T-cell (primary cell): ENCODE measurements around the gene CASS4. TPM values are rescaled to one million over a fixed set of nuclear protein-coding genes. Genes with fewer than 3 reads are reported as not detected.
A peak's percentile ranks its signal among the peaks of the same experiment; 100 is the strongest.

Source experiments
- ATAC-seq, 4 experiments: fragments of 200-7000 bp in 3 of 4; fragments of 150-1000 bp in 1 of 4; cut with Tn5 transposase; replicated peaks in 1 of 4; 1 replicate in 3 of 4; 2 replicates in 1 of 4; pipeline ENCODE4 v1.10.0; 2021; ENCODE audit warnings: moderate library complexity in 3 of 4, mild to moderate bottlenecking in 2 of 4, moderate number of reproducible peaks in 1 of 4
- CTCF ChIA-PET, 2 donors: fragments of 300-600 bp; sonication (Branson Sonifier 250); formaldehyde crosslinking; loops; one replicate each; lab custom pipeline; 2022; ENCODE audit warnings: antibody characterized with exemption in 2 of 2; lab: Charles Lee
- POLR2A ChIA-PET, 2 donors: fragments of 300-600 bp; sonication (Branson Sonifier 250); formaldehyde crosslinking; loops; one replicate each; lab custom pipeline; 2022; ENCODE audit warnings: antibody characterized with exemption in 2 of 2; lab: Charles Lee
- DNase-seq, 35 experiments: peaks; one replicate each; pipeline versions ENCODE4 v3.0.0 to v3.0.0-alpha.2; 2013 to 2023
- H3K27ac ChIP-seq: one replicate; pipeline ENCODE4 v1.5.1; 2013; ENCODE audit warnings: low read length
- H3K27me3 ChIP-seq, 2 experiments: replicated peaks in 1 of 2; 1 replicate in 1 of 2; 2 replicates in 1 of 2; pipeline versions ENCODE4 v1.6.1 to v1.7.0; 2013; ENCODE audit warnings: low read length in 1 of 2, mixed read lengths in 1 of 2; ENCODE audit not compliant: control insufficient read depth in 2 of 2, insufficient read depth in 2 of 2; ENCODE audit errors: extremely low read depth in 1 of 2
- H3K36me3 ChIP-seq, 2 donors: 1 replicate in 1 of 2; 2 replicates in 1 of 2; pipeline versions ENCODE4 v1.6.1 to v1.7.0; 2013; ENCODE audit warnings: low read length in 1 of 2; ENCODE audit not compliant: control insufficient read depth in 2 of 2, insufficient read depth in 1 of 2; ENCODE audit errors: extremely low read depth in 1 of 2
- H3K4me1 ChIP-seq, 2 experiments: 1 replicate in 1 of 2; 2 replicates in 1 of 2; pipeline versions ENCODE4 v1.6.1 to v1.7.0; 2013; ENCODE audit warnings: low read length in 2 of 2, mixed read lengths in 1 of 2; ENCODE audit not compliant: insufficient read depth in 2 of 2, control insufficient read depth in 1 of 2; ENCODE audit errors: extremely low read depth in 1 of 2
- H3K4me3 ChIP-seq, 2 donors: 1 replicate in 1 of 2; 2 replicates in 1 of 2; pipeline versions ENCODE4 v1.5.1 to v1.7.0; 2013; ENCODE audit warnings: mild to moderate bottlenecking in 2 of 2, low read length in 1 of 2, moderate library complexity in 1 of 2; ENCODE audit not compliant: control insufficient read depth in 1 of 2; ENCODE audit errors: extremely low read depth in 1 of 2
- H3K9me3 ChIP-seq: 2 replicates; pipeline ENCODE4 v1.7.0; 2013
- H3K27ac Mint-ChIP-seq, 2 donors: one replicate each; pipeline ENCODE4 v1.8.0; 2020 to 2021; ENCODE audit warnings: mild to moderate bottlenecking in 2 of 2, mixed read lengths in 2 of 2
- H3K27me3 Mint-ChIP-seq, 2 donors: one replicate each; pipeline ENCODE4 v1.8.0; 2021 to 2022; ENCODE audit warnings: mixed read lengths in 2 of 2
- H3K36me3 Mint-ChIP-seq: one replicate; pipeline ENCODE4 v1.8.0; 2021; ENCODE audit warnings: mixed read lengths
- H3K4me1 Mint-ChIP-seq, 3 donors: one replicate each; pipeline ENCODE4 v1.8.0; 2020 to 2022; ENCODE audit warnings: mixed read lengths in 3 of 3, mild to moderate bottlenecking in 1 of 3
- H3K4me3 Mint-ChIP-seq, 3 donors: one replicate each; pipeline ENCODE4 v1.8.0; 2020 to 2022; ENCODE audit warnings: mild to moderate bottlenecking in 3 of 3, mixed read lengths in 3 of 3, moderate library complexity in 3 of 3
- H3K9me3 Mint-ChIP-seq, 3 donors: one replicate each; pipeline ENCODE4 v1.8.0; 2020 to 2022; ENCODE audit warnings: mixed read lengths in 3 of 3
- WGBS: methylation state at CpG from one replicate; pipeline ENCODE4 v1.1.5; 2013; ENCODE audit warnings: missing lambda C conversion rate; ENCODE audit not compliant: insufficient coverage; 5-methylcytosine and 5-hydroxymethylcytosine counted together
- total RNA-seq, 35 experiments: library from RNA in 6 of 35; stranded (reverse) in 6 of 35; fragments of 120-200 nt in 1 of 35; gene quantifications; one replicate each; pipeline versions ENCODE4 v1.2.1 to v1.2.4 and lab custom pipeline; 2013 to 2026

Gene CASS4
- total RNA-seq, 5 donors from 2014 or later (not counting 1 experiment from before 2014, with no cell fraction given): 8.0 to 13.8 (median 11.2) TPM

- no peak for DNase-seq
- Mint-ChIP-seq H3K4me1 (peaks cover 55 to 76% (median 66%) of the 10 kb centered on the region in 3 donors), H3K9me3 (no peaks in the 10 kb centered on the region), H3K27ac (peak overlapping the region; percentile 98), H3K4me3 (peak overlapping the region; percentile 82 to 86 (median 83)), H3K27me3 (no peaks in the 10 kb centered on the region), H3K36me3 (peaks cover 13% of the 10 kb centered on the region)
- peak; percentile 30 to 47 (median 40) for ATAC-seq
- H3K36me3 ChIP-seq: no peaks in the 10 kb centered on the region
- ChIA-PET CTCF (no interaction called here), POLR2A (no interaction called here)
- peak overlapping the region; percentile 67 for H3K27ac ChIP-seq
- H3K4me3 ChIP-seq: peak overlapping the region; percentile 44 to 53
- H3K27me3 ChIP-seq: no peaks in the 10 kb centered on the region
- peaks cover 12 to 38% of the 10 kb centered on the region in 2 experiments for H3K4me1 ChIP-seq
- 36% methylated on average over 5 of the region's 6 CpGs for WGBS
- H3K9me3 ChIP-seq: no peaks in the 10 kb centered on the region
Observed at GRCh38 chr20:56429502-56429901, 17.4 kb downstream of the CASS4 start.

- Histone ChIP-seq H3K4me1 (peaks cover 12 to 38% of the 10 kb centered on the region in 2 experiments), H3K27me3 (no peaks in the 10 kb centered on the region), H3K4me3 (peak overlapping the region in 1 of 2 donors; percentile 44), H3K36me3 (no peaks in the 10 kb centered on the region), H3K27ac (peak overlapping the region; percentile 67), H3K9me3 (no peaks in the 10 kb centered on the region)
- peak overlapping the region; percentile 82 to 86 (median 83) for H3K4me3 Mint-ChIP-seq
- POLR2A ChIA-PET: no interaction called here
- peaks cover 13% of the 10 kb centered on the region for H3K36me3 Mint-ChIP-seq
- ATAC-seq: peak; percentile 20 to 35 (median 32)
- H3K9me3 Mint-ChIP-seq: no peaks in the 10 kb centered on the region
- H3K4me1 Mint-ChIP-seq: peaks cover 51 to 73% (median 64%) of the 10 kb centered on the region in 3 donors
- no peaks in the 10 kb centered on the region for H3K27me3 Mint-ChIP-seq
- H3K27ac Mint-ChIP-seq: peak overlapping the region; percentile 98
- 17% methylated on average over 1 of the region's 4 CpGs for WGBS
- CTCF ChIA-PET: no interaction called here
- no peak for DNase-seq
Observed at GRCh38 chr20:56429941-56430340, 17.9 kb downstream of the CASS4 start.

GRCh38 chr20:56430461-56430860, 18.4 kb downstream of the CASS4 start:
- DNase-seq (no peak), ATAC-seq (no peak)
- CTCF ChIA-PET: no interaction called here
- Mint-ChIP-seq H3K4me1 (peaks cover 50 to 71% (median 60%) of the 10 kb centered on the region in 3 donors), H3K9me3 (no peaks in the 10 kb centered on the region), H3K36me3 (peaks cover 13% of the 10 kb centered on the region), H3K27ac (peak overlapping the region; percentile 98), H3K27me3 (no peaks in the 10 kb centered on the region), H3K4me3 (peak overlapping the region in 2 of 3 donors; percentile 82 to 83)
- H3K4me1 ChIP-seq: peaks cover 12 to 38% of the 10 kb centered on the region in 2 experiments
- H3K36me3 ChIP-seq: no peaks in the 10 kb centered on the region
- WGBS: 90% methylated on average over 4 of the region's 4 CpGs
- H3K4me3 ChIP-seq: no peak overlapping the region
- H3K27me3 ChIP-seq: no peaks in the 10 kb centered on the region
- POLR2A ChIA-PET: no interaction called here
- H3K27ac ChIP-seq: peak overlapping the region; percentile 67
- H3K9me3 ChIP-seq: no peaks in the 10 kb centered on the region

- POLR2A ChIA-PET: no interaction called here
- ATAC-seq (no peak), DNase-seq (no peak)
- CTCF ChIA-PET: no interaction called here
- Histone ChIP-seq H3K27me3 (no peaks in the 10 kb centered on the region), H3K36me3 (no peaks in the 10 kb centered on the region), H3K9me3 (no peaks in the 10 kb centered on the region), H3K27ac (no peak overlapping the region), H3K4me1 (peaks cover 12 to 38% of the 10 kb centered on the region in 2 experiments), H3K4me3 (no peak overlapping the region)
- Mint-ChIP-seq H3K27me3 (no peaks in the 10 kb centered on the region), H3K27ac (peak overlapping the region; percentile 98), H3K9me3 (no peaks in the 10 kb centered on the region), H3K4me1 (peaks cover 50 to 70% (median 61%) of the 10 kb centered on the region in 3 donors), H3K4me3 (peak overlapping the region in 1 of 3 donors; percentile 83), H3K36me3 (peaks cover 13% of the 10 kb centered on the region)
- WGBS: no CpG with 5 or more reads among the region's 1 CpG
Observed at GRCh38 chr20:56430957-56431356, 18.9 kb downstream of the CASS4 start.

GRCh38 chr20:56431471-56431870, 19.4 kb downstream of the CASS4 start:
- WGBS: no CpG with 5 or more reads among the region's 3 CpGs
- Mint-ChIP-seq H3K4me1 (peaks cover 50 to 70% (median 62%) of the 10 kb centered on the region in 3 donors), H3K27ac (no peak overlapping the region), H3K27me3 (no peaks in the 10 kb centered on the region), H3K36me3 (peaks cover 13% of the 10 kb centered on the region), H3K9me3 (no peaks in the 10 kb centered on the region), H3K4me3 (no peak overlapping the region)
- Histone ChIP-seq H3K4me3 (no peak overlapping the region), H3K27me3 (no peaks in the 10 kb centered on the region), H3K36me3 (no peaks in the 10 kb centered on the region), H3K4me1 (peaks cover 12 to 38% of the 10 kb centered on the region in 2 experiments), H3K27ac (no peak overlapping the region), H3K9me3 (no peaks in the 10 kb centered on the region)
- ATAC-seq (no peak), DNase-seq (no peak)
- POLR2A ChIA-PET: no interaction called here
- CTCF ChIA-PET: no interaction called here

GRCh38 chr20:56433221-56433879, 21.3 kb downstream of the CASS4 start:
- ATAC-seq (no peak), DNase-seq (no peak)
- POLR2A ChIA-PET: interaction anchor here (0.6 to 1.0 kb wide), 2 partner anchors 11 to 14 kb away, joined by 3 to 4 read pairs; no protein-coding TSS in a partner anchor
- Mint-ChIP-seq H3K36me3 (peaks cover 13% of the 10 kb centered on the region), H3K27ac (peak overlapping the region; percentile 64 to 71), H3K4me1 (peaks cover 44 to 70% (median 56%) of the 10 kb centered on the region in 3 donors), H3K9me3 (no peaks in the 10 kb centered on the region), H3K27me3 (no peaks in the 10 kb centered on the region), H3K4me3 (peak overlapping the region in 1 of 3 donors; percentile 13)
- CTCF ChIA-PET: interaction anchor here in 1 of 2 donors (1.0 kb wide), 1 partner anchor 10 kb away, joined by 3 read pairs; no protein-coding TSS in a partner anchor
- H3K27me3 ChIP-seq: no peaks in the 10 kb centered on the region
- no peak overlapping the region for H3K4me3 ChIP-seq
- H3K36me3 ChIP-seq: peaks cover 0 to 7% of the 10 kb centered on the region in 2 donors
- H3K27ac ChIP-seq: peak overlapping the region; percentile 69
- H3K9me3 ChIP-seq: no peaks in the 10 kb centered on the region
- H3K4me1 ChIP-seq: peaks cover 12 to 44% of the 10 kb centered on the region in 2 experiments
- WGBS: 69% methylated on average over 2 of the region's 3 CpGs
